CD14-positive monocyte (primary cell): ENCODE data around the gene CDH22. TPM values are rescaled to one million over a fixed set of nuclear protein-coding genes. Genes with fewer than 3 reads are reported as not detected.
A peak's percentile ranks its signal among the peaks of the same experiment; 100 is the strongest.

Source experiments
- DNase-seq, 3 donors: peaks; one replicate each; pipeline ENCODE4 v3.0.0-alpha.2; 2011 to 2022
- H2AFZ ChIP-seq: 2 replicates; pipeline ENCODE4 v1.6.0; 2012; ENCODE audit warnings: mild to moderate bottlenecking, low read depth, low read length, inconsistent platforms; ENCODE audit not compliant: insufficient read depth, poor library complexity, severe bottlenecking
- H3K27ac ChIP-seq, 2 donors: 1 replicate in 1 of 2; 2 replicates in 1 of 2; pipeline ENCODE4 v1.5.1; 2012 to 2013; ENCODE audit warnings: low read length in 2 of 2, control low read depth in 1 of 2, inconsistent platforms in 1 of 2, low read depth in 1 of 2, mild to moderate bottlenecking in 1 of 2
- H3K27me3 ChIP-seq, 2 donors: one replicate each; pipeline versions ENCODE4 v1.6.0 to v1.6.1; 2011 to 2013; ENCODE audit warnings: low read length in 2 of 2; ENCODE audit not compliant: control insufficient read depth in 2 of 2, insufficient read depth in 2 of 2
- H3K36me3 ChIP-seq, 2 donors: replicated peaks in 1 of 2; 1 replicate in 1 of 2; 2 replicates in 1 of 2; pipeline versions ENCODE4 v1.5.1 to v1.6.1; 2012 to 2013; ENCODE audit warnings: low read length in 2 of 2, control low read depth in 1 of 2, inconsistent platforms in 1 of 2, mild to moderate bottlenecking in 1 of 2; ENCODE audit not compliant: insufficient read depth in 2 of 2, control insufficient read depth in 1 of 2
- H3K4me1 ChIP-seq, 2 donors: 1 replicate in 1 of 2; 2 replicates in 1 of 2; pipeline versions ENCODE4 v1.5.1 to v1.6.1; 2012 to 2013; ENCODE audit warnings: low read length in 2 of 2, control low read depth in 1 of 2, inconsistent platforms in 1 of 2, mild to moderate bottlenecking in 1 of 2, moderate library complexity in 1 of 2; ENCODE audit not compliant: insufficient read depth in 2 of 2, control insufficient read depth in 1 of 2
- H3K4me2 ChIP-seq: replicated peaks from 2 replicates; pipeline ENCODE3; 2012; ENCODE audit warnings: low read length, moderate library complexity, mild to moderate bottlenecking; ENCODE audit not compliant: poor library complexity, severe bottlenecking; ENCODE audit errors: extremely low read depth
- H3K4me3 ChIP-seq, 3 experiments: fragments of 200-600 bp in 1 of 3; sonication (generic) in 1 of 3; replicated peaks in 1 of 3; 1 replicate in 2 of 3; 2 replicates in 1 of 3; pipeline ENCODE4 v1.5.1; 2011 to 2013; ENCODE audit warnings: low read length in 3 of 3, mild to moderate bottlenecking in 3 of 3, control low read depth in 2 of 3, low read depth in 2 of 3, inconsistent platforms in 1 of 3, moderate library complexity in 1 of 3
- H3K79me2 ChIP-seq: 2 replicates; pipeline ENCODE4 v1.6.0; 2012; ENCODE audit warnings: mild to moderate bottlenecking, control low read depth, inconsistent platforms, low read length, moderate library complexity; ENCODE audit not compliant: insufficient read depth
- H3K9ac ChIP-seq: 2 replicates; pipeline ENCODE4 v1.6.0; 2017; ENCODE audit warnings: low read length, mild to moderate bottlenecking; ENCODE audit not compliant: insufficient read depth, poor library complexity, severe bottlenecking
- H3K9me3 ChIP-seq, 2 donors: replicated peaks in 1 of 2; 1 replicate in 1 of 2; 2 replicates in 1 of 2; pipeline versions ENCODE4 v1.5.1 to v1.6.1; 2012 to 2013; ENCODE audit warnings: low read length in 2 of 2, control low read depth in 1 of 2; ENCODE audit not compliant: control insufficient read depth in 1 of 2, insufficient read depth in 1 of 2
- H4K20me1 ChIP-seq: 2 replicates; pipeline ENCODE4 v1.6.0; 2012; ENCODE audit warnings: mild to moderate bottlenecking, low read length, control low read depth, moderate library complexity; ENCODE audit not compliant: insufficient read depth
- H3K27ac Mint-ChIP-seq, 7 donors: one replicate each; pipeline ENCODE4 v1.8.0; 2020; ENCODE audit warnings: mild to moderate bottlenecking in 7 of 7, mixed read lengths in 7 of 7, moderate library complexity in 6 of 7, inconsistent platforms in 2 of 7
- H3K27me3 Mint-ChIP-seq, 3 donors: one replicate each; pipeline ENCODE4 v1.8.0; 2021 to 2022; ENCODE audit warnings: low read depth in 3 of 3, mild to moderate bottlenecking in 3 of 3, mixed read lengths in 3 of 3, moderate library complexity in 3 of 3, inconsistent platforms in 1 of 3
- H3K36me3 Mint-ChIP-seq, 2 donors: one replicate each; pipeline ENCODE4 v1.8.0; 2020; ENCODE audit warnings: mixed read lengths in 2 of 2, inconsistent platforms in 1 of 2, mild to moderate bottlenecking in 1 of 2
- H3K4me1 Mint-ChIP-seq: one replicate; pipeline ENCODE4 v1.8.0; 2020; ENCODE audit warnings: mild to moderate bottlenecking, mixed read lengths
- H3K4me3 Mint-ChIP-seq, 2 donors: one replicate each; pipeline ENCODE4 v1.8.0; 2020; ENCODE audit warnings: mild to moderate bottlenecking in 2 of 2, mixed read lengths in 2 of 2, moderate library complexity in 1 of 2
- H3K9me3 Mint-ChIP-seq, 7 donors: one replicate each; pipeline ENCODE4 v1.8.0; 2020 to 2022; ENCODE audit warnings: mixed read lengths in 7 of 7, mild to moderate bottlenecking in 6 of 7, moderate library complexity in 6 of 7, inconsistent platforms in 2 of 7
- WGBS: methylation state at CpG from one replicate; pipeline ENCODE4 v1.1.5; 2013; ENCODE audit warnings: missing lambda C conversion rate; ENCODE audit not compliant: insufficient coverage; 5-methylcytosine and 5-hydroxymethylcytosine counted together
- intact Hi-C, 2 donors: fragments of 100-400 bp; cut with micrococcal nuclease; formaldehyde crosslinking; loops; one replicate each; pipeline versions ENCODE4 v1.15.0 to v1.15.1; 2023
- polyA plus RNA-seq, 3 donors: library from polyadenylated mRNA; depleted of rRNA in 1 of 3; unstranded in 2 of 3; stranded (reverse) in 1 of 3; fragments of 300-500 nt in 2 of 3; fragments of >200 nt in 1 of 3; fragmentation: Illumina TruSeq in 2 of 3; gene quantifications; 1 replicate in 2 of 3; 2 replicates in 1 of 3; pipeline ENCODE4 v1.2.3, GENCODE V29; 2012 to 2021
- TF ChIP-seq, protein P1 (sequence below): fragments of 200-600 bp; IDR thresholded peaks from one replicate; pipeline ENCODE4 v1.8.0; 2022; ENCODE audit warnings: antibody characterized with exemption, mild to moderate bottlenecking

The CDH22 gene
- polyA plus RNA-seq, 3 donors, result not detected

DNA sequence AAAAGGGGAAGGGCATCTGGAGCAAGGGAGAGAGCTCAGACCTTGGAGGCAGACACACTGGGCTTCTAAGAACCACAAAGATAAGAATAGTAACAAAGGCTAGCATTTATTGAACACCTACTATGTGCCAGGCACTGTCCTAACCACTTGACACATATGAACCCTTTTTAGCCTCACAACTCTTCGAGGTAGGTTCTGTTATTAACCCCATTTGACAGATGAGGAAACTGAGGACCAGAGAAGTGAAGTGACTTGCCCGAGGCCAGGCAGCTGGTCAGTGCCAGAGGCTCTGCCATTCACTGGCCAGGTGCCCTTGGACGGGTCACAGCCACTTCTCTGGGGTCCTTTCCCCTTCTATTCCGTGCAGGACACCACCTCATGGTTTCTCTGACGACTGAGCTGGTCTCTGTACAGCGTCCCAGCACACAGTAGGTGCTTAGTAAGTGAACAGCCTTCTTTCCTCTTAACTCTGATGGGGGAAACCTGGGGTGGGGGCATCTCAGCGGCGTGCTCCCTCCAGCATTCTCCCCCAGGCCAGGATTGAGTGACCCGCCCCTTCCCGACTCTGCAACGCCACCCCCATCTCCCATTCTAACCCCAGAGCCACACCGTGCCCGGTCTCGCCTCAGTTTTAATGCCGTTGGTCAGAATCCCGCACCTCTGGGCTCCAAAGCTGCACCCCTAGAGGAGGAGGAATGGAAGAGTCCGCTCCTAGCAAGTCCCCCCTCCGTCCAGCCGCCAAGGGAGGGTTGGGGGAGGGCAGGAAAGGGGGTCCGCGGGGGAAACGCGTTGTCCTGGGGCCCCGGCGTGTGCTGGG is 134.4 kb downstream of the CDH22 start:
- Mint-ChIP-seq H3K27me3 (peaks cover 48 to 76% (median 68%) of the 10 kb centered on the region in 3 donors), H3K27ac (no peak overlapping the region), H3K4me1 (peaks cover 7% of the 10 kb centered on the region), H3K4me3 (peak overlapping the region in 1 of 2 donors; percentile 79), H3K9me3 (peaks cover 0 to 16% (median 2%) of the 10 kb centered on the region in 7 donors), H3K36me3 (no peaks in the 10 kb centered on the region)
- no peaks in the 10 kb centered on the region for H3K79me2 ChIP-seq
- no peak for DNase-seq
- intact Hi-C loops, result loop anchor here (10.0 kb wide), 2 partner anchors 149 to 159 kb away; partner anchors contain the start of gene SLC12A5 (in 1 of the 2)
- no peaks in the 10 kb centered on the region for H3K4me1 ChIP-seq
- no peak overlapping the region for H3K9ac ChIP-seq
- TF ChIP-seq, protein P1, sequence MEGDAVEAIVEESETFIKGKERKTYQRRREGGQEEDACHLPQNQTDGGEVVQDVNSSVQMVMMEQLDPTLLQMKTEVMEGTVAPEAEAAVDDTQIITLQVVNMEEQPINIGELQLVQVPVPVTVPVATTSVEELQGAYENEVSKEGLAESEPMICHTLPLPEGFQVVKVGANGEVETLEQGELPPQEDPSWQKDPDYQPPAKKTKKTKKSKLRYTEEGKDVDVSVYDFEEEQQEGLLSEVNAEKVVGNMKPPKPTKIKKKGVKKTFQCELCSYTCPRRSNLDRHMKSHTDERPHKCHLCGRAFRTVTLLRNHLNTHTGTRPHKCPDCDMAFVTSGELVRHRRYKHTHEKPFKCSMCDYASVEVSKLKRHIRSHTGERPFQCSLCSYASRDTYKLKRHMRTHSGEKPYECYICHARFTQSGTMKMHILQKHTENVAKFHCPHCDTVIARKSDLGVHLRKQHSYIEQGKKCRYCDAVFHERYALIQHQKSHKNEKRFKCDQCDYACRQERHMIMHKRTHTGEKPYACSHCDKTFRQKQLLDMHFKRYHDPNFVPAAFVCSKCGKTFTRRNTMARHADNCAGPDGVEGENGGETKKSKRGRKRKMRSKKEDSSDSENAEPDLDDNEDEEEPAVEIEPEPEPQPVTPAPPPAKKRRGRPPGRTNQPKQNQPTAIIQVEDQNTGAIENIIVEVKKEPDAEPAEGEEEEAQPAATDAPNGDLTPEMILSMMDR, result no peak
- no peaks in the 10 kb centered on the region for H3K36me3 ChIP-seq
- H4K20me1 ChIP-seq, result no peaks in the 10 kb centered on the region
- peaks cover 28 to 45% of the 10 kb centered on the region in 2 donors for H3K27me3 ChIP-seq
- H2AFZ ChIP-seq, result no peak overlapping the region
- peak overlapping the region; percentile 24 for H3K4me2 ChIP-seq
- H3K4me3 ChIP-seq, result no peak overlapping the region
- H3K9me3 ChIP-seq, result peaks cover 0 to 4% of the 10 kb centered on the region in 2 donors
- no peak overlapping the region for H3K27ac ChIP-seq
- 28% methylated on average over 9 of the region's 25 CpGs for WGBS

DNA sequence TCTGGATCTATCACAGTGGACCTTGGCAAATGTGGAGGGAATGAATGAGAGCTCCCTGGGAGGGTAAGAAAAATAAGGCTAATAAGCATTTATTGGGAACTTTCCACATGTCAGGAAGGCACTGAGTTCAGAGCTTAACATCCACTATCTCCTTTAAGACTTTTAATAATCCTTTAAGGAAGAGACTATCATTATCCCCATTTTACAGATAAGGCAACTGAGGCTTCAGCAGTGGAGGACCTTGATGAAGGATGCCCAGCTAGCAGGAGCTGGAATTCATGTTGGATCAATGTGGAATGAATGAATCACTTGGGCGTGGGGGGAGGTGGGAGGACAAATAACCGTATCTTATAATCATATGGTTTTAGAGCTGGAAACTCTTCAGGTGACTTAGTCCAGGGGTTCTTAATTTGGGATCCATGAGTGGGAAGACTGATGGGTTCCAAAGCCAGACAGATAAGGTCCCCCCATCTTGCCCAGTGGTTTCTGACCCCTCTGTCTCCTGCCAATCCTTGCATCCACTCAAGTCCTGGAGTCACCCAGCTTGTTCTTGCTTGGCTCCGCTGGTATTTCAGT is 135.2 kb downstream of the CDH22 start:
- TF ChIP-seq, protein P1, result no peak
- no peak for DNase-seq
- Mint-ChIP-seq H3K27ac (no peak overlapping the region), H3K27me3 (peaks cover 45 to 72% (median 64%) of the 10 kb centered on the region in 3 donors), H3K36me3 (no peaks in the 10 kb centered on the region), H3K4me3 (peak overlapping the region in 1 of 2 donors; percentile 79), H3K9me3 (peaks cover 0 to 16% (median 2%) of the 10 kb centered on the region in 7 donors), H3K4me1 (peaks cover 7% of the 10 kb centered on the region)
- Histone ChIP-seq H3K4me3 (no peak overlapping the region), H3K27ac (no peak overlapping the region), H3K9me3 (peaks cover 0 to 4% of the 10 kb centered on the region in 2 donors), H3K36me3 (no peaks in the 10 kb centered on the region), H4K20me1 (no peaks in the 10 kb centered on the region), H2AFZ (no peak overlapping the region), H3K9ac (no peak overlapping the region), H3K79me2 (no peaks in the 10 kb centered on the region), H3K27me3 (peaks cover 28 to 45% of the 10 kb centered on the region in 2 donors), H3K4me2 (no peak overlapping the region), H3K4me1 (no peaks in the 10 kb centered on the region)
- WGBS, result 87% methylated on average over 2 of the region's 3 CpGs
- intact Hi-C loops, result loop anchor here (10.0 kb wide), 2 partner anchors 148 to 158 kb away; partner anchors contain the start of gene SLC12A5 (in 1 of the 2)
